Measurements from ENCODE around the gene EYS. TPM values are rescaled to one million over a fixed set of nuclear protein-coding genes. Genes with fewer than 3 reads are reported as not detected.

Gene EYS
- total RNA-seq, 1 experiment from 2014 or later, result not detected

GRCh38 chr6:64085126-64085525, 1621.9 kb downstream of the EYS start:
- intact Hi-C loops (cut with micrococcal nuclease), result no loop called here
- CTCF ChIA-PET, result no interaction called here
- DNase-seq (ENCODE audit: low read depth, low spot score), result no peak

More at GRCh38 chr6:64085126-64085525, 1621.9 kb downstream of the EYS start:
- POLR2A ChIA-PET, result no interaction called here
- no peak overlapping the region for H3K4me3 ChIP-seq (replicated peaks in 1 of 2; ENCODE audit: low read depth in 1 of 2, low read length in 2 of 2)
- H3K79me2 ChIP-seq (ENCODE audit: insufficient read depth, low read length), result no peaks in the 10 kb centered on the region
- no peaks in the 10 kb centered on the region for H3K4me1 ChIP-seq (ENCODE audit: control insufficient read depth in 1 of 2, insufficient read depth in 2 of 2, low read length in 2 of 2)
- no peaks in the 10 kb centered on the region for H3K27me3 ChIP-seq (ENCODE audit: insufficient read depth, low read length)
- no peaks in the 10 kb centered on the region for H4K20me1 ChIP-seq (ENCODE audit: insufficient read depth)
- H3K9me3 ChIP-seq (ENCODE audit: control insufficient read depth in 1 of 2, insufficient read depth in 1 of 2, low read depth in 1 of 2, low read length in 2 of 2), result peaks cover 0 to 10% of the 10 kb centered on the region in 2 experiments; a peak in 2 of 4 replicates
- no peak for TF ChIP-seq EGR1 (IDR thresholded peaks at IDR 0.05; ENCODE audit: low read depth)
- TF ChIP-seq, protein P1, sequence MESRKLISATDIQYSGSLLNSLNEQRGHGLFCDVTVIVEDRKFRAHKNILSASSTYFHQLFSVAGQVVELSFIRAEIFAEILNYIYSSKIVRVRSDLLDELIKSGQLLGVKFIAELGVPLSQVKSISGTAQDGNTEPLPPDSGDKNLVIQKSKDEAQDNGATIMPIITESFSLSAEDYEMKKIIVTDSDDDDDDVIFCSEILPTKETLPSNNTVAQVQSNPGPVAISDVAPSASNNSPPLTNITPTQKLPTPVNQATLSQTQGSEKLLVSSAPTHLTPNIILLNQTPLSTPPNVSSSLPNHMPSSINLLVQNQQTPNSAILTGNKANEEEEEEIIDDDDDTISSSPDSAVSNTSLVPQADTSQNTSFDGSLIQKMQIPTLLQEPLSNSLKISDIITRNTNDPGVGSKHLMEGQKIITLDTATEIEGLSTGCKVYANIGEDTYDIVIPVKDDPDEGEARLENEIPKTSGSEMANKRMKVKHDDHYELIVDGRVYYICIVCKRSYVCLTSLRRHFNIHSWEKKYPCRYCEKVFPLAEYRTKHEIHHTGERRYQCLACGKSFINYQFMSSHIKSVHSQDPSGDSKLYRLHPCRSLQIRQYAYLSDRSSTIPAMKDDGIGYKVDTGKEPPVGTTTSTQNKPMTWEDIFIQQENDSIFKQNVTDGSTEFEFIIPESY (IDR thresholded peaks at IDR 0.05; ENCODE audit: extremely low read depth, insufficient replicate concordance, low read length), result no peak
- TF ChIP-seq, protein P2, sequence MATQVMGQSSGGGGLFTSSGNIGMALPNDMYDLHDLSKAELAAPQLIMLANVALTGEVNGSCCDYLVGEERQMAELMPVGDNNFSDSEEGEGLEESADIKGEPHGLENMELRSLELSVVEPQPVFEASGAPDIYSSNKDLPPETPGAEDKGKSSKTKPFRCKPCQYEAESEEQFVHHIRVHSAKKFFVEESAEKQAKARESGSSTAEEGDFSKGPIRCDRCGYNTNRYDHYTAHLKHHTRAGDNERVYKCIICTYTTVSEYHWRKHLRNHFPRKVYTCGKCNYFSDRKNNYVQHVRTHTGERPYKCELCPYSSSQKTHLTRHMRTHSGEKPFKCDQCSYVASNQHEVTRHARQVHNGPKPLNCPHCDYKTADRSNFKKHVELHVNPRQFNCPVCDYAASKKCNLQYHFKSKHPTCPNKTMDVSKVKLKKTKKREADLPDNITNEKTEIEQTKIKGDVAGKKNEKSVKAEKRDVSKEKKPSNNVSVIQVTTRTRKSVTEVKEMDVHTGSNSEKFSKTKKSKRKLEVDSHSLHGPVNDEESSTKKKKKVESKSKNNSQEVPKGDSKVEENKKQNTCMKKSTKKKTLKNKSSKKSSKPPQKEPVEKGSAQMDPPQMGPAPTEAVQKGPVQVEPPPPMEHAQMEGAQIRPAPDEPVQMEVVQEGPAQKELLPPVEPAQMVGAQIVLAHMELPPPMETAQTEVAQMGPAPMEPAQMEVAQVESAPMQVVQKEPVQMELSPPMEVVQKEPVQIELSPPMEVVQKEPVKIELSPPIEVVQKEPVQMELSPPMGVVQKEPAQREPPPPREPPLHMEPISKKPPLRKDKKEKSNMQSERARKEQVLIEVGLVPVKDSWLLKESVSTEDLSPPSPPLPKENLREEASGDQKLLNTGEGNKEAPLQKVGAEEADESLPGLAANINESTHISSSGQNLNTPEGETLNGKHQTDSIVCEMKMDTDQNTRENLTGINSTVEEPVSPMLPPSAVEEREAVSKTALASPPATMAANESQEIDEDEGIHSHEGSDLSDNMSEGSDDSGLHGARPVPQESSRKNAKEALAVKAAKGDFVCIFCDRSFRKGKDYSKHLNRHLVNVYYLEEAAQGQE (IDR thresholded peaks at IDR 0.05; ENCODE audit: low read depth), result no peak
- TF ChIP-seq CEBPB (IDR thresholded peaks at IDR 0.05; ENCODE audit: low read depth), result no peak
- no peak for TF ChIP-seq ZNF274 (IDR thresholded peaks at IDR 0.05; ENCODE audit: low read depth, low read length)
- TF ChIP-seq FOSL1 (IDR thresholded peaks at IDR 0.05; ENCODE audit: low read depth), result no peak
- no peak for TF ChIP-seq TCF7L2 (IDR thresholded peaks at IDR 0.05; ENCODE audit: borderline replicate concordance, extremely low read depth, insufficient read depth, insufficient read length)
- TF ChIP-seq POLR2AphosphoS5 (IDR thresholded peaks at IDR 0.05; ENCODE audit: low read depth, low read length), result no peak
- TF ChIP-seq EZH2phosphoT487 (IDR thresholded peaks at IDR 0.05; ENCODE audit: borderline replicate concordance), result no peak
- H3K27ac ChIP-seq (ENCODE audit: low read depth, low read length), result no peak overlapping the region
- RAD21 ChIA-PET (ENCODE audit: low non-redundant PET in 1 of 2, low total read pairs in 2 of 2, uncharacterized antibody in 2 of 2, unreplicated experiment in 2 of 2), result no interaction called here
- H2AFZ ChIP-seq (ENCODE audit: low read depth, low read length, poor library complexity, severe bottlenecking), result no peak overlapping the region
- H3K4me2 ChIP-seq (ENCODE audit: low read length), result no peak overlapping the region
- no peaks in the 10 kb centered on the region for H3K36me3 ChIP-seq (ENCODE audit: control insufficient read depth in 1 of 2, insufficient read depth in 2 of 2, low read length in 2 of 2)
- no peak for ATAC-seq
- H3K9ac ChIP-seq (ENCODE audit: low read length), result no peak overlapping the region
- H3K9me2 ChIP-seq (ENCODE audit: insufficient read depth), result no peaks in the 10 kb centered on the region
- BruUV-seq (replicated peaks), result no TSS peak
